ENCODE results near the gene RAD50.

DNA sequence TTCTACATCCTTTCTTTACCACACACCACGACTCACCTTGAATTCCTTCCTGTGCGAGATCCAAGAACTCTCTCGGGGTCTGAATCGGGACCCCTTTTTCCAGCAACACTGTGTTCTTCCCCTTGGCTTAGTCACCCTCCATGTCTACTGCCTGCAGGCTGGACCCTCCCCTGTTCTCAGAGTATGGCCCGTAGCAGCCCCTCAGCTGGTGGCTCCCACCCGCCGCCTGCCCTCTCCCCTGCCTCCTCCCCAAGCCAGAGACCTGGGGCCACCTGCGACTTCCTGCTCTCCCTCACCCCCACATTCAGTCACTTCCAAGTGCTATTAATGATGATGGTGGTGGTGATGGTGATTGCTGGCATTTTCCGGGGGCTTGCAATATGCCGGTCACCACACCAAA, 110.5 kb downstream of the RAD50 start:
- TF ChIP-seq, protein P1, sequence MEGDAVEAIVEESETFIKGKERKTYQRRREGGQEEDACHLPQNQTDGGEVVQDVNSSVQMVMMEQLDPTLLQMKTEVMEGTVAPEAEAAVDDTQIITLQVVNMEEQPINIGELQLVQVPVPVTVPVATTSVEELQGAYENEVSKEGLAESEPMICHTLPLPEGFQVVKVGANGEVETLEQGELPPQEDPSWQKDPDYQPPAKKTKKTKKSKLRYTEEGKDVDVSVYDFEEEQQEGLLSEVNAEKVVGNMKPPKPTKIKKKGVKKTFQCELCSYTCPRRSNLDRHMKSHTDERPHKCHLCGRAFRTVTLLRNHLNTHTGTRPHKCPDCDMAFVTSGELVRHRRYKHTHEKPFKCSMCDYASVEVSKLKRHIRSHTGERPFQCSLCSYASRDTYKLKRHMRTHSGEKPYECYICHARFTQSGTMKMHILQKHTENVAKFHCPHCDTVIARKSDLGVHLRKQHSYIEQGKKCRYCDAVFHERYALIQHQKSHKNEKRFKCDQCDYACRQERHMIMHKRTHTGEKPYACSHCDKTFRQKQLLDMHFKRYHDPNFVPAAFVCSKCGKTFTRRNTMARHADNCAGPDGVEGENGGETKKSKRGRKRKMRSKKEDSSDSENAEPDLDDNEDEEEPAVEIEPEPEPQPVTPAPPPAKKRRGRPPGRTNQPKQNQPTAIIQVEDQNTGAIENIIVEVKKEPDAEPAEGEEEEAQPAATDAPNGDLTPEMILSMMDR (conservative IDR thresholded peaks at IDR 0.05 in 1 of 2, IDR thresholded peaks at IDR 0.05 in 1 of 2; ENCODE audit: low read depth in 1 of 2, low read length in 2 of 2): no peak
- no peak for TF ChIP-seq EZH2 (IDR thresholded peaks at IDR 0.05; ENCODE audit: low read length, missing control alignments)

Data from fibroblast of lung (primary cell).